GM21390 (cell line): ENCODE results near the gene BUB3.
A peak's percentile ranks its signal among the peaks of the same experiment; 100 is the strongest.
"Not testable (repeated sequence)": the region's sequence is repeated elsewhere in the genome, so short reads cannot be mapped to it uniquely, and the experiment has no call there.

ENCODE experiments used
- ATAC-seq: cut with Tn5 transposase; IDR thresholded peaks from one replicate; pipeline ENCODE4 v1.9.1; 2021; ENCODE audit not compliant: unreplicated experiment

The BUB3 gene

GRCh38 chr10:123153486-123154091, 613 bp upstream of the BUB3 start:
- ATAC-seq: no peak

DNA sequence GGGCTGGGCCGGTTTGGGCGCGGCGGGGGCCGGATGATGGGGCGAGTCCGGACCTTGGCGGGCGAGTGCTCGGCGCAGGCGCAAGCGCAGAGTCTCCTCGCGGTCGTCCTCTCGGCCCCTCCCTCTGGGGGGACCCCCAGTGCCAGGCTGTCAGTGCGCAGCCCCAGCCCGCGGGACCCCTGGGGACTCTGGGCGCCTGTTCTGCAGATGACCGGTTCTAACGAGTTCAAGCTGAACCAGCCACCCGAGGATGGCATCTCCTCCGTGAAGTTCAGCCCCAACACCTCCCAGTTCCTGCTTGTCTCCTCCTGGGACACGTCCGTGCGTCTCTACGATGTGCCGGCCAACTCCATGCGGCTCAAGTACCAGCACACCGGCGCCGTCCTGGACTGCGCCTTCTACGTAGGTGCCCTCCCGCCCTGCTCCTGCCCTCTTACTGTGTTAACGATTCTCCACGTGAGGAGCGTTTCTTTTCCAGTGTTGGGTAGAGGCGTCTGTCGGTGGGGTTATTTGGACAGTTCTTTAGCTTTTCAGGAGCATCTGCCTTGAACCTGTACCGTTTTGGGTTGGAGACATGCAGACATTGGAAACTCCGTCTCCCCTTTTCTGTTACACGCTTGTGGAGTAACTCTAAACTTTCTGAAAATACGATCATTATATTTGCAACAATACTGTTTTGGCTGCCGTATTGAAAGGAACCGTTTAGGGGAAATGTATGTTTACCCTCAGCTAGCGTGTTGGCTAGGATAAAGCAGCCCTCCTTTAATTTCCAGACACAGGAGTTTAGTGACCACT, 706 bp downstream of the BUB3 start:
- ATAC-seq: peak; percentile 39

DNA sequence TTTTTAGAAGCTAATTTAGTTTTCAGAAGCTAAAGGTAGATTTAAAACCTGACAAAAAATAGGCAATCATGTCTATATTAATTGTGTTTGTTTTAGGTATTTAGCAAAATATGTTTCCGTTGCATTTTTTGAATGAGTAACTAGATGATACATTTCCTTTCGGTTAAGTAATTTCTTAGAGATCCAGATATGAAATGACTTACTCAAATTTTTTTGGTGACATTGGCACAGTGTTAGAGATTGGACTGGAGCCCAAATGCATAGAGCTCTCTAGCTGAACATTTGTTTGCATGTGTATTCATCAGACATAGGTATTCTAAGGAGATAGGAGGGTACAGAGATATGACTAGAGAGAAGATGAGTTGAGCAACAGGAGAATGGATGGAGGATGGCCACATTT, 1.9 kb downstream of the BUB3 start:
- no peak for ATAC-seq

DNA sequence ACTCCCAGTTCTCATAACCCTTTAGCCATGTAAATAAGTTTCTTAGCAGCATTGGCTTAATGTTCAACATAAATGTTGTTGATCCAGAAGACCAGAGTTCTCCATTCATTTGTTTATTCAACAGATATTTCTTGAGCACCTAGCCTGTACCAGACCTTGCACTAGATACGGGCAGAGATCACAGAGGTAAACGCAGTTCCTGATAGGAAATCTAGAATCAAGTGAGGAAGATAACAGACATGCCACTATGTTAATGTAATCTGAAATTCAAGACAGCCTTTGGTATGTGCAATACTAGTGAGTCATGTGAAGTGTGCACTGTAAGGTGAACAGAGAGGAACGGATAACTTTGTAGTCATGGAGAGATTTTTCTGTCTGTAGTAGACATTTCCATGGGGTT, 3.0 kb downstream of the BUB3 start:
- no peak for ATAC-seq

DNA sequence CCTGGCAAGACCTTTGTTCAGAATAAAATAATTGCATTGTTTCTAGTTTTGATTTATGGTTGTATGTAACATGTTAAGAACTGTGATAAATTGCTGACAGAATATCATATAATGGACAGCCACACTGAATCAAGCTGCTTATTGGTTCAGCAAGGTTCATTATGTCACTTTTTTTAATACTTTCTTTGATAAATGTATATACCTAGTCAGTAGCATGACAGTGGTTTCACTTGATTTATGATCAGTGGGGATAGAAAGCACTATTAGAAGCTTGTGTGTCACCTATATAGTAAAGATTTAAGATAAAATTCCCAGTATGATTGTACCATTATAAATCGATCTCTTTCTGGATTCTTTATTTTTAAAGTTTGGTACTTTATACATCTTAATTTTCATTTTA, 4.5 kb downstream of the BUB3 start:
- ATAC-seq: no peak

DNA sequence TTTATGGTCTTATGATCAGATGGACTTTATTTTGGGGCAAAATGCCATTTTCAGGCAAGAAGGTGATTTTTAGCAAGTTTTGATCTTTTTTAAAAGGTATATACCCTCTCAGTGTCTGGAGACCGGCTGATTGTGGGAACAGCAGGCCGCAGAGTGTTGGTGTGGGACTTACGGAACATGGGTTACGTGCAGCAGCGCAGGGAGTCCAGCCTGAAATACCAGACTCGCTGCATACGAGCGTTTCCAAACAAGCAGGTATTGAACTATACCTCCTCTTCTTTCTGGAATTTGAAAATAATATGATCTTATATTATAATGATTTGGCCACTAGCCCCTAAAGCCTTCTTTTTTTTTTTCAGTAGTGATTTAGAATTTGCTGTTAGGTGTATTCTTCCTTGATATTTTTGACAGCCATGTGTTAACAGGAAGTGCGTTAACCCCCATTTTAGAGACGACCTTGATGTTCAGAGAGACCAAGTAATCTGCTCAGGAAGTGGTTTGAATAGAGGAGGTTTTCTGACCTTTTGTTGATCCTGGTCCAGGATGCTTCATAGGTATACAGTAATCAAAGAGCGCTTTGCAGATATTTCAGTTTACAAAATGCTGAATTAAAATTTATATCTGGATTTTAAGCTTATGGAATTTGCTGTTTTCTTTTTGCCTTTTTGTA, 6.2 kb downstream of the BUB3 start:
- ATAC-seq: no peak

DNA sequence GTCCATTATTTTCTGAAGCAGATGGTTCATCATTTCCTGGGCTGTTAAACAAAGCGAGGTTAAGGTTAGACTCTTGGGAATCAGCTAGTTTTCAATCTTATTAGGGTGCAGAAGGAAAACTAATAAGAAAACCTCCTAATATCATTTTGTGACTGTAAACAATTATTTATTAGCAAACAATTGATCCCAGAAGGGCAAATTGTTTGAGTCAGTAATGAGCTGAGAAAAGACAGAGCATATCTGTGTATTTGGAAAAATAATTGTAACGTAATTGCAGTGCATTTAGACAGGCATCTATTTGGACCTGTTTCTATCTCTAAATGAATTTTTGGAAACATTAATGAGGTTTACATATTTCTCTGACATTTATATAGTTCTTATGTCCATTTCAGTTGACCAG, 10.1 kb downstream of the BUB3 start:
- ATAC-seq: no peak

- no peak for ATAC-seq
These were observed 11.4 kb downstream of the BUB3 start for GRCh38 chr10:123165445-123166072.

DNA sequence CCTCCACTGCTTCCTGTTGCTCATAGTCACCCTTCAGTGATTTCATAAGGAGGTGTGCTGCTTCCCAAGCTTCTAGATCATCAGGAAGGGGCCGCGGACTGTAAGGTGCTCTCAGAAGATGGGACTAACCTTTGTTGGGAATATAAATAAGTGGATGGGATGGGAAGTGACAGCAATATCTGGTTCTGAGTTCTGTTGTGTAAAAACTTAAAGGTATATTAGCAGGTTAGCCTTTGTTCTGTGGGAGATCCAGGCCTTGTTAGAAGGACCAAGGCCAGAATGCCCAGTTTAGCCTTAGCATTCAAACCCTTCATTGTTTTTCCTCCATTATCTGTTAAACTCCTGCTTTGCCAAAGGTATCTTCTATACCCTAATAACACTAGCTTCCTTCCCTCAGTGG, 12.4 kb downstream of the BUB3 start:
- no peak for ATAC-seq

DNA sequence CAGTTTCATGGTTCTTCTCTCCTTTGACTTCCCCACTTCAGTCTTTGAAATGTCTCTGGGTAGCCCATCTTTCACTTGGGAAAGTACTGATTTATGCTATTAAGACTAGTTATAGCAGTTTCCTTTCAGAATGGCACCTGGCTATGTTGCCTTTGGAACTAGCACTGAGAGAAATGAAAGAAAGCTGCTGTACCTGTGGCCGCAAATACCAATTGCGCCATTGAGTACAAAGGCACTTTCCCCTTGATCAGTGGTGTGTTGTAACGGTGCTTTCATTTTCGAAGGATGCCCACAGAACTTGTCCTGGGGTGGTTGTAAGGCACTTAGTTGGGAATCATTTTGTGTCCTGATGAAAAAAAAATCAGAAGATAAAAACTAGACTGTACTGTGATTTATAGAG, 16.8 kb downstream of the BUB3 start:
- ATAC-seq: no peak

- ATAC-seq: not testable (repeated sequence)
These were observed 17.4 kb downstream of the BUB3 start for GRCh38 chr10:123171616-123172015.

DNA sequence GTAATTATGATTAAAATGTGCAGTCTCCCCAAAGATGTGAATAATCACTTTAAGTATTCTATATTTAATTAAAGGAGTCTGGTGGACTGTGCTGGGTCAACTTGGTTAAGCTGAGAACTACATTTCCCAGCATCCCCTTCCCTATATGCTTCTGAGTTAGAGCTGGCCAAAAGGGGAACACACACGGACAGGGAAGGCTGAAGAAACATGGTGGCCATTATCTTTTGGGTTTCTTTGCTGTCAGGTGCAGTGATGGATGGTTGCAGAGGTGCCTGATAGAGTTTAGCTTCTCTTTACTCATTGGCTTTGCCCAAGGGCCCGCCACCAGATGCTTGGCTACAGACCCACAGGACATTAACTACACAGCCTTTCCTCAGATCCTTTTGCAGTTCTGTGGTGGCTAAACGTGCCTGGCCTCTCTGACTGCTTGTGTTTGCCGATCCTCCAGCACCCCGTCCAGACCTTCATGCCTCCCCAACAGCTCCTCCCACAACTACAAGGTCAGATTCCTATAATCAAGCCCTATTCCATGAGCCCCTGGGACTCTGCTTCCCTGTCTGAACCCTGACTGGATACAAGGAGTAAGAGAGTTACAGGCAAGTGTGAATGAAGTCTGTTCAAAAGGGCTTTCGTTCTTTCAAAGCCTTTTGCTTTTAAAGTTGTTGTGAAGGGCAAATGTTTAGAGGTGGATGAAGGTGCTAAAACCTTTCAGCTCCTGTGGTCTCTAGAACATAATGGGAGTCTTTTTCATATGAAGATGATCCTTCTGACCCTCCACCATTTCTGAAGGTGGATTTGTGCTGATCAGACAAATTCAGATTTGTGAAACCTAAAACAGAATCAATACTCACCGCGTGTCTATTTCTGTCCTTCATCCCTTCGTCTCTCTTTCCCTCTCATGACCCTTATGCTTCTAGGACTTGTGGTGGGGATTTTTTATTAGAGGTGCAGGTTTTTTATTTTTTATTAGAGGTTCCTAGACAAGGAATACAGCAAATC, 21.5 kb downstream of the BUB3 start:
- ATAC-seq: no peak

DNA sequence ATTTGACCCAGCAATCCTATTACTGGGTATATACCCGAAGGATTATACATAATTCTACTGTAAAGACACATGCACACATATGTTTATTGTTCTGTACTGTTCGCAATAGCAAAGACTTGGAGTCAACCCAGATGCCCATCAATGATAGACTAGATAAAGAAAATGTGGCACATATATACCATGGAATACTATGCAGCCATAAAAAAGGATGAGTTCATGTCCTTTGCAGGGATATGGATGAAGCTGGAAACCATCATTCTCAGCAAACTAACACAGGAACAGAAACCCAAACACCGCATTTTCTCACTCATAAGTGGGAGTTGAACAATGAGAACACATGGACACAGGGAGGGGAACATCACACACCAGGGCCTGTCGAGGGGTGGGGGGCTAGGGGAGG, 24.2 kb downstream of the BUB3 start:
- not testable (repeated sequence) for ATAC-seq

GRCh38 chr10:123180101-123181090, 26.2 kb downstream of the BUB3 start:
- no peak for ATAC-seq

DNA sequence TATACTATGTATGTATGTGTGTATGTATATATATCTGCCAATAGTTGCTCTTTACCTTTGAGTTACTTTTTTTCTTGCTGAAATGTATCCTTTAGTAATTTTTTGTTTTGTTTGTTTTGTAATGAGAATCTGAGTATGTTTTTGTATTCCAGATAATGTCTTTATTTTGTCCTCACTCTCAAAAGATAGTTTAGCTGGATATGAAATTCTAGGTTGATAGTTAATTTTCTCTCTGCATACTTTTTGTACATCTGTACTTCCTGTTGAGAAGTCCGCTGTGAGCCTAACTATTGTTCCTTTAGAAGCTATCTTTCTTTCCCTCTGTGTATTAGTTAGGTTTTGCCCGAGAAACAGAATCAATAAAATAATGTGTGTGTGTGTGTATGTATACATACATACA, 29.5 kb downstream of the BUB3 start:
- no peak for ATAC-seq

DNA sequence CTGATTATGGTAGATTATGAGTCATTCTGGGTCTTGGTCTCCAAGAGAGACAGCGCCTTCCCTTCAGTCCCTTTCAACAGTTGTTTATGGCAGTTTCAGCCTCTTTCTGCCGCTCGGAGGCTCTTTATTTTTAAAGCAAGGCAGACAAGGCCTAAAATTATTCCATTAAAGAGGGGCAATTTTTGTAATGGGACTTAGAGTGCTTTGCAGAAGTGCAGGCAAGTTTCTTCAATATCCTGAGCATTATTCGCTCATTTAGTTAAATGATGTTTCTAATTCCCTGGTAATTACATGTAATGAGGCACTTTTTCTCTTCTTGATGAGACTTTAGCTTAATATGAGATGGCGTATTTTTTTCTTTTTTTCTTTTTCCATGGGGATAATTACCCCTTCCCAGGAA, 33.6 kb downstream of the BUB3 start:
- no peak for ATAC-seq

- no peak for ATAC-seq
These were observed 37.7 kb downstream of the BUB3 start for GRCh38 chr10:123191886-123192285.

DNA sequence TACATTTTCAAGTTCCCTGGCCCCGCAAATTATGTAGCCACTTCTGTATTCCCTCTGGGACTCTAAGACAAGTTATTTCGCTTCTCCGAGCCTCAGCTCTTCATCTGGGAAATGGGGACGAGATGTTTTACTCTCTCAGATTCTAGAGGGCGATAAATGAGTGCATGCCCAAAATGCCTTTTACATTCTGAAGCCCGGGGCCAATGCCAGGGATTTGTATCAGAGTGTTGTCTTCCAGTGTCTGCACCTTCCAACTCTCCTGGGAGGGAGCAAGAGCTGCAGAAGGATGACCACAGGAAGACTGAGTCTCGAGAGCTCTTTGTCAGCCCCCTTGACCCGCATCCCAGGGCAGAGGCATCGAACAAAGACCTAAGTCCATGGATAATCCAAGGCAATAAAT, 39.9 kb downstream of the BUB3 start:
- ATAC-seq: no peak

DNA sequence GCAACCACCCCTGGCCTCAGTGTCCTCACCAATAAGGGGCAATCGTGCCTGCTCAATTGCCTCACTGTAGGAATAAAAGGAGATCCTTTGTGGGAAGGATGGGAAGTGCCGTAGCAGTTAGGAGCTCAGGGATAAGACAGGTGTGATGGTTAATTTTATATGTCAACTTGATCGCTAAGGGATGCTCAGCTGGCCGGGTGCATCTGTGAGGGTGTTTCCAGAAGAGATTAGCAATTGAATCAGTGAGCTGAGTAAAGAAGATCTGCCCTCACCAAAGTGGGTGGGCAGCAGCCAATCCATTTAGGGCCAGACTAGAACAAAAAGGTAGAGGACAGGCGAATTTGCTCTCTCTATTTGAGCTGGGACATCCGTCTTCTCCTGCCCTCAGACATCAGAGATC, 46.3 kb downstream of the BUB3 start:
- ATAC-seq: no peak
